PC-3 (cell line): ENCODE measurements around the gene RAD51AP1. TPM values are rescaled to one million over a fixed set of nuclear protein-coding genes. Genes with fewer than 3 reads are reported as not detected.

Source experiments
- ATAC-seq: fragments of 200-7000 bp; cut with Tn5 transposase; 2 replicates; pipeline ENCODE4 v1.9.1; 2020; ENCODE audit warnings: mild to moderate bottlenecking, moderate library complexity
- BruUV-seq: library from RNA; stranded (reverse); fragments of 400-500 nt; replicated peaks from 2 replicates; lab custom pipeline; 2021; lab: Mats Ljungman, UMichigan
- CTCF ChIA-PET: fragments of 300-600 bp; sonication (Branson Sonifier 250); formaldehyde crosslinking; loops from one replicate; lab custom pipeline; 2022; ENCODE audit warnings: antibody characterized with exemption; lab: Charles Lee
- POLR2A ChIA-PET: fragments of 300-600 bp; sonication (Branson Sonifier 250); formaldehyde crosslinking; loops from one replicate; lab custom pipeline; 2022; ENCODE audit warnings: antibody characterized with exemption; ENCODE audit not compliant: unreplicated experiment; lab: Charles Lee
- DNase-seq: peaks from one replicate; pipeline ENCODE4 v3.0.0-alpha.2; 2015
- H2AFZ ChIP-seq: fragments of 300-600 bp; sonication (generic); 2 replicates; pipeline ENCODE4 v1.6.0; 2016; ENCODE audit warnings: antibody characterized with exemption, low read length
- H3F3A ChIP-seq: fragments of 300-600 bp; sonication (generic); one replicate; pipeline ENCODE4 v1.6.0; 2017; ENCODE audit warnings: antibody characterized with exemption, low read length, control low read depth, mild to moderate bottlenecking; ENCODE audit not compliant: unreplicated experiment
- H3K27ac ChIP-seq: fragments of 300-600 bp; sonication (generic); 2 replicates; pipeline ENCODE4 v1.5.1; 2016; ENCODE audit warnings: mild to moderate bottlenecking, low read length
- H3K27me3 ChIP-seq: fragments of 300-600 bp; sonication (generic); 2 replicates; pipeline ENCODE4 v1.6.1; 2016; ENCODE audit warnings: low read length, mixed read lengths
- H3K36me3 ChIP-seq: fragments of 300-600 bp; sonication (generic); 2 replicates; pipeline ENCODE4 v1.6.1; 2016; ENCODE audit warnings: low read depth, mixed run types, low read length, mixed read lengths
- H3K4me1 ChIP-seq: fragments of 300-600 bp; sonication (generic); 2 replicates; pipeline ENCODE4 v1.5.1; 2016; ENCODE audit warnings: low read length; ENCODE audit not compliant: insufficient read depth
- H3K4me2 ChIP-seq: fragments of 300-600 bp; sonication (generic); 2 replicates; pipeline ENCODE4 v1.6.0; 2016; ENCODE audit warnings: low read length
- H3K4me3 ChIP-seq: fragments of 300-600 bp; sonication (generic); 2 replicates; pipeline ENCODE4 v1.5.1; 2016; ENCODE audit warnings: mild to moderate bottlenecking, low read length, mixed read lengths
- H3K79me2 ChIP-seq: fragments of 300-600 bp; sonication (generic); 2 replicates; pipeline ENCODE4 v1.6.1; 2017; ENCODE audit warnings: low read length, mixed read lengths
- H3K9ac ChIP-seq: fragments of 300-600 bp; sonication (generic); 2 replicates; pipeline ENCODE4 v1.6.0; 2016; ENCODE audit warnings: mild to moderate bottlenecking, low read length
- H3K9me2 ChIP-seq: fragments of 300-600 bp; sonication (generic); replicated peaks from 2 replicates; pipeline ENCODE4 v1.6.1; 2016; ENCODE audit warnings: mixed run types, low read length, mixed read lengths
- H3K9me3 ChIP-seq: fragments of 300-600 bp; sonication (generic); 2 replicates; pipeline ENCODE4 v1.6.1; 2016; ENCODE audit warnings: low read length, mixed read lengths
- H4K20me1 ChIP-seq: fragments of 300-600 bp; sonication (generic); 2 replicates; pipeline ENCODE4 v1.6.1; 2016; ENCODE audit warnings: low read length, mixed read lengths
- CTCF ChIP-seq: fragments of 300-600 bp; sonication (generic); conservative IDR thresholded peaks from 2 replicates; pipeline ENCODE4 v1.5.1; 2017; ENCODE audit warnings: antibody characterized with exemption, low read depth, mild to moderate bottlenecking, low read length
- EZH2 ChIP-seq: fragments of 300-600 bp; sonication (generic); IDR thresholded peaks from one replicate; pipeline ENCODE4 v1.6.1; 2017; ENCODE audit warnings: antibody characterized with exemption, mild to moderate bottlenecking, low read length; ENCODE audit not compliant: unreplicated experiment
- EZH2phosphoT487 ChIP-seq: fragments of 300-600 bp; sonication (generic); IDR thresholded peaks from 2 replicates; pipeline ENCODE4 v1.6.1; 2018; ENCODE audit warnings: mild to moderate bottlenecking, antibody characterized with exemption, low read length, borderline replicate concordance
- intact Hi-C: fragments of 100-400 bp; cut with micrococcal nuclease; formaldehyde crosslinking; loops from 2 replicates; pipeline ENCODE4 v1.9.0; 2023
- total RNA-seq: library from RNA; depleted of rRNA; stranded (reverse); fragments of >200 nt; gene quantifications from 2 replicates; pipeline ENCODE4 v1.2.3, GENCODE V29; 2014

Gene RAD51AP1
- total RNA-seq, 1 experiment from 2014 or later: 24.7 TPM

GRCh38 chr12:4490973-4491372 lies 47.7 kb upstream of the RAD51AP1 start:
- H3K27ac ChIP-seq: no peak overlapping the region
- no peaks in the 10 kb centered on the region for H3K9me2 ChIP-seq
- CTCF ChIA-PET: no interaction called here
- H3K36me3 ChIP-seq: no peaks in the 10 kb centered on the region
- no peaks in the 10 kb centered on the region for H3K27me3 ChIP-seq
- no peak for TF ChIP-seq EZH2
- TF ChIP-seq EZH2phosphoT487: no peak
- no peak for TF ChIP-seq CTCF
- intact Hi-C loops: no loop called here
- ATAC-seq (no peak), DNase-seq (no peak)
- POLR2A ChIA-PET: no interaction called here
- H3K9me3 ChIP-seq: no peaks in the 10 kb centered on the region
- no peaks in the 10 kb centered on the region for H3K79me2 ChIP-seq
- no peaks in the 10 kb centered on the region for H4K20me1 ChIP-seq
- H3K4me1 ChIP-seq: no peaks in the 10 kb centered on the region
- no peak overlapping the region for H3K4me3 ChIP-seq
- no TSS peak for BruUV-seq
- no peak overlapping the region for H3K9ac ChIP-seq
- H3F3A ChIP-seq: no peaks in the 10 kb centered on the region
- no peak overlapping the region for H2AFZ ChIP-seq
- H3K4me2 ChIP-seq: no peak overlapping the region

- no peaks in the 10 kb centered on the region for H3K4me1 ChIP-seq
- no peak overlapping the region for H3K27ac ChIP-seq
- H3K4me2 ChIP-seq: no peak overlapping the region
- no peaks in the 10 kb centered on the region for H3K79me2 ChIP-seq
- no TSS peak for BruUV-seq
- no peaks in the 10 kb centered on the region for H3K27me3 ChIP-seq
- H3K4me3 ChIP-seq: no peak overlapping the region
- no peaks in the 10 kb centered on the region for H3F3A ChIP-seq
- no peak for DNase-seq
- peaks cover 5% of the 10 kb centered on the region; the same call in 1 of the 2 replicates for H3K36me3 ChIP-seq
- no peaks in the 10 kb centered on the region for H3K9me3 ChIP-seq
- ChIA-PET POLR2A (interaction anchor here (0.6 kb wide), 1 partner anchor 1183 kb away, joined by 4 read pairs; no protein-coding TSS in a partner anchor), CTCF (no interaction called here)
- no peaks in the 10 kb centered on the region for H3K9me2 ChIP-seq
- H2AFZ ChIP-seq: no peak overlapping the region
- ATAC-seq: no peak
- H3K9ac ChIP-seq: no peak overlapping the region
- intact Hi-C loops: no loop called here
- H4K20me1 ChIP-seq: no peaks in the 10 kb centered on the region
- TF ChIP-seq EZH2: no peak
- TF ChIP-seq EZH2phosphoT487: no peak
- no peak for TF ChIP-seq CTCF
Observed at GRCh38 chr12:4496145-4496838, 42.4 kb upstream of the RAD51AP1 start.

GRCh38 chr12:4499186-4499585 lies 39.5 kb upstream of the RAD51AP1 start:
- H3K4me2 ChIP-seq: no peak overlapping the region
- BruUV-seq: no TSS peak
- no peak overlapping the region for H3K9ac ChIP-seq
- no peak overlapping the region for H3K4me3 ChIP-seq
- ChIA-PET POLR2A (no interaction called here), CTCF (no interaction called here)
- H3K9me2 ChIP-seq: no peaks in the 10 kb centered on the region
- no peak overlapping the region for H3K27ac ChIP-seq
- no peaks in the 10 kb centered on the region for H4K20me1 ChIP-seq
- DNase-seq (no peak), ATAC-seq (no peak)
- H2AFZ ChIP-seq: no peak overlapping the region
- H3K36me3 ChIP-seq: peaks cover 5% of the 10 kb centered on the region; the same call in 1 of the 2 replicates
- H3K9me3 ChIP-seq: no peaks in the 10 kb centered on the region
- no peak for TF ChIP-seq CTCF
- TF ChIP-seq EZH2: no peak
- no peak for TF ChIP-seq EZH2phosphoT487
- no peaks in the 10 kb centered on the region for H3K79me2 ChIP-seq
- intact Hi-C loops: no loop called here
- no peaks in the 10 kb centered on the region for H3K27me3 ChIP-seq
- H3F3A ChIP-seq: no peaks in the 10 kb centered on the region
- H3K4me1 ChIP-seq: no peaks in the 10 kb centered on the region
